CD14-positive monocyte (primary cell): ENCODE data around the gene MYO5B. TPM values are rescaled to one million over a fixed set of nuclear protein-coding genes. Genes with fewer than 3 reads are reported as not detected.

Experiments used
- DNase-seq, 3 donors: peaks; one replicate each; pipeline ENCODE4 v3.0.0-alpha.2; 2011 to 2022
- H2AFZ ChIP-seq: 2 replicates; pipeline ENCODE4 v1.6.0; 2012; ENCODE audit warnings: mild to moderate bottlenecking, low read depth, low read length, inconsistent platforms; ENCODE audit not compliant: insufficient read depth, poor library complexity, severe bottlenecking
- H3K27ac ChIP-seq, 2 donors: 1 replicate in 1 of 2; 2 replicates in 1 of 2; pipeline ENCODE4 v1.5.1; 2012 to 2013; ENCODE audit warnings: low read length in 2 of 2, control low read depth in 1 of 2, inconsistent platforms in 1 of 2, low read depth in 1 of 2, mild to moderate bottlenecking in 1 of 2
- H3K27me3 ChIP-seq, 2 donors: one replicate each; pipeline versions ENCODE4 v1.6.0 to v1.6.1; 2011 to 2013; ENCODE audit warnings: low read length in 2 of 2; ENCODE audit not compliant: control insufficient read depth in 2 of 2, insufficient read depth in 2 of 2
- H3K36me3 ChIP-seq, 2 donors: replicated peaks in 1 of 2; 1 replicate in 1 of 2; 2 replicates in 1 of 2; pipeline versions ENCODE4 v1.5.1 to v1.6.1; 2012 to 2013; ENCODE audit warnings: low read length in 2 of 2, control low read depth in 1 of 2, inconsistent platforms in 1 of 2, mild to moderate bottlenecking in 1 of 2; ENCODE audit not compliant: insufficient read depth in 2 of 2, control insufficient read depth in 1 of 2
- H3K4me1 ChIP-seq, 2 donors: 1 replicate in 1 of 2; 2 replicates in 1 of 2; pipeline versions ENCODE4 v1.5.1 to v1.6.1; 2012 to 2013; ENCODE audit warnings: low read length in 2 of 2, control low read depth in 1 of 2, inconsistent platforms in 1 of 2, mild to moderate bottlenecking in 1 of 2, moderate library complexity in 1 of 2; ENCODE audit not compliant: insufficient read depth in 2 of 2, control insufficient read depth in 1 of 2
- H3K4me2 ChIP-seq: replicated peaks from 2 replicates; pipeline ENCODE3; 2012; ENCODE audit warnings: low read length, moderate library complexity, mild to moderate bottlenecking; ENCODE audit not compliant: poor library complexity, severe bottlenecking; ENCODE audit errors: extremely low read depth
- H3K4me3 ChIP-seq, 3 experiments: fragments of 200-600 bp in 1 of 3; sonication (generic) in 1 of 3; replicated peaks in 1 of 3; 1 replicate in 2 of 3; 2 replicates in 1 of 3; pipeline ENCODE4 v1.5.1; 2011 to 2013; ENCODE audit warnings: low read length in 3 of 3, mild to moderate bottlenecking in 3 of 3, control low read depth in 2 of 3, low read depth in 2 of 3, inconsistent platforms in 1 of 3, moderate library complexity in 1 of 3
- H3K79me2 ChIP-seq: 2 replicates; pipeline ENCODE4 v1.6.0; 2012; ENCODE audit warnings: mild to moderate bottlenecking, control low read depth, inconsistent platforms, low read length, moderate library complexity; ENCODE audit not compliant: insufficient read depth
- H3K9ac ChIP-seq: 2 replicates; pipeline ENCODE4 v1.6.0; 2017; ENCODE audit warnings: low read length, mild to moderate bottlenecking; ENCODE audit not compliant: insufficient read depth, poor library complexity, severe bottlenecking
- H3K9me3 ChIP-seq, 2 donors: replicated peaks in 1 of 2; 1 replicate in 1 of 2; 2 replicates in 1 of 2; pipeline versions ENCODE4 v1.5.1 to v1.6.1; 2012 to 2013; ENCODE audit warnings: low read length in 2 of 2, control low read depth in 1 of 2; ENCODE audit not compliant: control insufficient read depth in 1 of 2, insufficient read depth in 1 of 2
- H4K20me1 ChIP-seq: 2 replicates; pipeline ENCODE4 v1.6.0; 2012; ENCODE audit warnings: mild to moderate bottlenecking, low read length, control low read depth, moderate library complexity; ENCODE audit not compliant: insufficient read depth
- H3K27ac Mint-ChIP-seq, 7 donors: one replicate each; pipeline ENCODE4 v1.8.0; 2020; ENCODE audit warnings: mild to moderate bottlenecking in 7 of 7, mixed read lengths in 7 of 7, moderate library complexity in 6 of 7, inconsistent platforms in 2 of 7
- H3K27me3 Mint-ChIP-seq, 3 donors: one replicate each; pipeline ENCODE4 v1.8.0; 2021 to 2022; ENCODE audit warnings: low read depth in 3 of 3, mild to moderate bottlenecking in 3 of 3, mixed read lengths in 3 of 3, moderate library complexity in 3 of 3, inconsistent platforms in 1 of 3
- H3K36me3 Mint-ChIP-seq, 2 donors: one replicate each; pipeline ENCODE4 v1.8.0; 2020; ENCODE audit warnings: mixed read lengths in 2 of 2, inconsistent platforms in 1 of 2, mild to moderate bottlenecking in 1 of 2
- H3K4me1 Mint-ChIP-seq: one replicate; pipeline ENCODE4 v1.8.0; 2020; ENCODE audit warnings: mild to moderate bottlenecking, mixed read lengths
- H3K4me3 Mint-ChIP-seq, 2 donors: one replicate each; pipeline ENCODE4 v1.8.0; 2020; ENCODE audit warnings: mild to moderate bottlenecking in 2 of 2, mixed read lengths in 2 of 2, moderate library complexity in 1 of 2
- H3K9me3 Mint-ChIP-seq, 7 donors: one replicate each; pipeline ENCODE4 v1.8.0; 2020 to 2022; ENCODE audit warnings: mixed read lengths in 7 of 7, mild to moderate bottlenecking in 6 of 7, moderate library complexity in 6 of 7, inconsistent platforms in 2 of 7
- CTCF ChIP-seq: fragments of 200-600 bp; IDR thresholded peaks from one replicate; pipeline ENCODE4 v1.8.0; 2022; ENCODE audit warnings: antibody characterized with exemption, mild to moderate bottlenecking
- WGBS: methylation state at CpG from one replicate; pipeline ENCODE4 v1.1.5; 2013; ENCODE audit warnings: missing lambda C conversion rate; ENCODE audit not compliant: insufficient coverage; 5-methylcytosine and 5-hydroxymethylcytosine counted together
- intact Hi-C, 2 donors: fragments of 100-400 bp; cut with micrococcal nuclease; formaldehyde crosslinking; loops; one replicate each; pipeline versions ENCODE4 v1.15.0 to v1.15.1; 2023
- polyA plus RNA-seq, 3 donors: library from polyadenylated mRNA; depleted of rRNA in 1 of 3; unstranded in 2 of 3; stranded (reverse) in 1 of 3; fragments of 300-500 nt in 2 of 3; fragments of >200 nt in 1 of 3; fragmentation: Illumina TruSeq in 2 of 3; gene quantifications; 1 replicate in 2 of 3; 2 replicates in 1 of 3; pipeline ENCODE4 v1.2.3, GENCODE V29; 2012 to 2021

Gene MYO5B
- polyA plus RNA-seq, 3 donors: 0.04 TPM; not detected in 2

- Histone ChIP-seq H3K36me3 (no peaks in the 10 kb centered on the region), H4K20me1 (no peaks in the 10 kb centered on the region), H3K4me3 (no peak overlapping the region), H3K9ac (no peak overlapping the region), H3K9me3 (no peaks in the 10 kb centered on the region), H3K27me3 (no peaks in the 10 kb centered on the region), H3K79me2 (no peaks in the 10 kb centered on the region), H2AFZ (no peak overlapping the region), H3K4me1 (no peaks in the 10 kb centered on the region), H3K4me2 (no peak overlapping the region), H3K27ac (no peak overlapping the region)
- Mint-ChIP-seq H3K4me3 (no peak overlapping the region), H3K27me3 (peaks cover 2 to 7% (median 4%) of the 10 kb centered on the region in 3 donors), H3K36me3 (no peaks in the 10 kb centered on the region), H3K4me1 (no peaks in the 10 kb centered on the region), H3K27ac (no peak overlapping the region), H3K9me3 (no peaks in the 10 kb centered on the region)
- whole genome bisulfite sequencing: 87% methylated on average over 8 of the region's 8 CpGs
- no peak for TF ChIP-seq CTCF
- intact Hi-C loops: loop anchor here in 1 of 2 donors (5.0 kb wide), 1 partner anchor 341 kb away; no protein-coding TSS in a partner anchor
- no peak for DNase-seq
Measured at GRCh38 chr18:49853436-49853835, 341.5 kb downstream of the MYO5B start.

GRCh38 chr18:49853011-49853410, 341.9 kb downstream of the MYO5B start:
- H3K9ac ChIP-seq: no peak overlapping the region
- H3K36me3 Mint-ChIP-seq: no peaks in the 10 kb centered on the region
- no peaks in the 10 kb centered on the region for H3K9me3 Mint-ChIP-seq
- no peaks in the 10 kb centered on the region for H3K27me3 ChIP-seq
- H3K36me3 ChIP-seq: no peaks in the 10 kb centered on the region
- H3K4me2 ChIP-seq: no peak overlapping the region
- H3K9me3 ChIP-seq: no peaks in the 10 kb centered on the region
- no peak for DNase-seq
- H4K20me1 ChIP-seq: no peaks in the 10 kb centered on the region
- peaks cover 3 to 7% (median 4%) of the 10 kb centered on the region in 3 donors for H3K27me3 Mint-ChIP-seq
- no peak for TF ChIP-seq CTCF
- H3K79me2 ChIP-seq: no peaks in the 10 kb centered on the region
- no peak overlapping the region for H3K4me3 Mint-ChIP-seq
- H3K4me1 Mint-ChIP-seq: no peaks in the 10 kb centered on the region
- intact Hi-C loops: loop anchor here in 1 of 2 donors (5.0 kb wide), 1 partner anchor 341 kb away; no protein-coding TSS in a partner anchor
- no peak overlapping the region for H3K27ac ChIP-seq
- H2AFZ ChIP-seq: no peak overlapping the region
- 93% methylated on average over 7 of the region's 7 CpGs for WGBS
- no peak overlapping the region for H3K4me3 ChIP-seq
- no peak overlapping the region for H3K27ac Mint-ChIP-seq
- H3K4me1 ChIP-seq: no peaks in the 10 kb centered on the region
